ENCODE results near the gene MAPKBP1. TPM values are rescaled to one million over a fixed set of nuclear protein-coding genes. Genes with fewer than 3 reads are reported as not detected.

MAPKBP1 gene
- total RNA-seq, 1 experiment from 2014 or later = 13.7 TPM

- Histone ChIP-seq H2BK5ac (ENCODE audit: insufficient read length, low read length) (no peak overlapping the region), H3K9me3 (ENCODE audit: control insufficient read depth, low read depth, low read length) (no peaks in the 10 kb centered on the region), H3K56ac (ENCODE audit: insufficient read length, low read depth, low read length) (no peak overlapping the region), H2BK12ac (ENCODE audit: insufficient read length, low read depth, low read length) (no peak overlapping the region), H3K23me2 (ENCODE audit: insufficient read length, low read depth, low read length, poor library complexity, severe bottlenecking) (peaks cover 3% of the 10 kb centered on the region), H3K79me1 (ENCODE audit: insufficient read depth, low read depth, low read length, poor library complexity, severe bottlenecking) (no peaks in the 10 kb centered on the region), H3K27me3 (ENCODE audit: insufficient read depth, low read length) (no peaks in the 10 kb centered on the region), H2AK5ac (ENCODE audit: insufficient read length, low read length) (no peak overlapping the region), H3K18ac (ENCODE audit: insufficient read length, low read depth, low read length) (no peak overlapping the region), H2BK15ac (ENCODE audit: low read depth, low read length) (no peak overlapping the region), H3K79me2 (ENCODE audit: insufficient read depth, low read length) (no peaks in the 10 kb centered on the region), H2BK120ac (ENCODE audit: low read depth, low read length, poor library complexity, severe bottlenecking) (no peak overlapping the region), H3K4me1 (ENCODE audit: insufficient read depth, low read length) (no peaks in the 10 kb centered on the region), H4K5ac (ENCODE audit: insufficient read length, low read depth, low read length) (no peak overlapping the region), H3K14ac (ENCODE audit: insufficient read depth, low read length) (no peak overlapping the region; the same call in 1 of the 2 replicates), H4K8ac (replicated peaks; ENCODE audit: insufficient read length, low read depth, low read length) (no peak overlapping the region), H3K4me2 (ENCODE audit: insufficient read depth, insufficient read length, low read length) (no peak overlapping the region), H3K4ac (ENCODE audit: low read depth, low read length) (no peak overlapping the region), H3K9ac (ENCODE audit: extremely low read depth, insufficient read length, low read length) (no peak overlapping the region), H2BK20ac (ENCODE audit: low read depth, low read length, poor library complexity, severe bottlenecking) (no peak overlapping the region), H3K23ac (ENCODE audit: insufficient read length, low read depth, low read length) (no peak overlapping the region), H4K91ac (ENCODE audit: insufficient read length, low read depth, low read length) (no peak overlapping the region), H3K27ac (ENCODE audit: insufficient read length, low read depth, low read length) (no peak overlapping the region), H4K20me1 (ENCODE audit: control insufficient read depth, insufficient read depth, insufficient read length) (no peaks in the 10 kb centered on the region), H2AFZ (ENCODE audit: low read length) (no peak overlapping the region), H3T11ph (ENCODE audit: low read length) (no peak overlapping the region)
- Mint-ChIP-seq H3K27me3 (ENCODE audit: low read depth) (peaks cover 3% of the 10 kb centered on the region), H3K4me3 (no peak overlapping the region), H3K36me3 (ENCODE audit: insufficient read depth in 1 of 3, low read depth in 3 of 3) (peaks cover 2 to 25% (median 21%) of the 10 kb centered on the region in 3 experiments; a peak in 6 of 7 replicates), H3K27ac (no peak overlapping the region), H3K9me3 (no peaks in the 10 kb centered on the region), H3K4me1 (peaks cover 4 to 11% of the 10 kb centered on the region in 2 experiments)
- TF ChIP-seq, protein P1, sequence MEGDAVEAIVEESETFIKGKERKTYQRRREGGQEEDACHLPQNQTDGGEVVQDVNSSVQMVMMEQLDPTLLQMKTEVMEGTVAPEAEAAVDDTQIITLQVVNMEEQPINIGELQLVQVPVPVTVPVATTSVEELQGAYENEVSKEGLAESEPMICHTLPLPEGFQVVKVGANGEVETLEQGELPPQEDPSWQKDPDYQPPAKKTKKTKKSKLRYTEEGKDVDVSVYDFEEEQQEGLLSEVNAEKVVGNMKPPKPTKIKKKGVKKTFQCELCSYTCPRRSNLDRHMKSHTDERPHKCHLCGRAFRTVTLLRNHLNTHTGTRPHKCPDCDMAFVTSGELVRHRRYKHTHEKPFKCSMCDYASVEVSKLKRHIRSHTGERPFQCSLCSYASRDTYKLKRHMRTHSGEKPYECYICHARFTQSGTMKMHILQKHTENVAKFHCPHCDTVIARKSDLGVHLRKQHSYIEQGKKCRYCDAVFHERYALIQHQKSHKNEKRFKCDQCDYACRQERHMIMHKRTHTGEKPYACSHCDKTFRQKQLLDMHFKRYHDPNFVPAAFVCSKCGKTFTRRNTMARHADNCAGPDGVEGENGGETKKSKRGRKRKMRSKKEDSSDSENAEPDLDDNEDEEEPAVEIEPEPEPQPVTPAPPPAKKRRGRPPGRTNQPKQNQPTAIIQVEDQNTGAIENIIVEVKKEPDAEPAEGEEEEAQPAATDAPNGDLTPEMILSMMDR (conservative IDR thresholded peaks at IDR 0.05) = no peak
- DNase-seq = no peak
- WGBS (ENCODE audit: extremely low coverage, insufficient read length, low lambda C conversion rate) = no CpG with 5 or more reads among the region's 16 CpGs
These were observed 76.3 kb downstream of the MAPKBP1 start for GRCh38 chr15:41850482-41851166.
